ENCODE results near the gene CRACDL.

The CRACDL gene

DNA sequence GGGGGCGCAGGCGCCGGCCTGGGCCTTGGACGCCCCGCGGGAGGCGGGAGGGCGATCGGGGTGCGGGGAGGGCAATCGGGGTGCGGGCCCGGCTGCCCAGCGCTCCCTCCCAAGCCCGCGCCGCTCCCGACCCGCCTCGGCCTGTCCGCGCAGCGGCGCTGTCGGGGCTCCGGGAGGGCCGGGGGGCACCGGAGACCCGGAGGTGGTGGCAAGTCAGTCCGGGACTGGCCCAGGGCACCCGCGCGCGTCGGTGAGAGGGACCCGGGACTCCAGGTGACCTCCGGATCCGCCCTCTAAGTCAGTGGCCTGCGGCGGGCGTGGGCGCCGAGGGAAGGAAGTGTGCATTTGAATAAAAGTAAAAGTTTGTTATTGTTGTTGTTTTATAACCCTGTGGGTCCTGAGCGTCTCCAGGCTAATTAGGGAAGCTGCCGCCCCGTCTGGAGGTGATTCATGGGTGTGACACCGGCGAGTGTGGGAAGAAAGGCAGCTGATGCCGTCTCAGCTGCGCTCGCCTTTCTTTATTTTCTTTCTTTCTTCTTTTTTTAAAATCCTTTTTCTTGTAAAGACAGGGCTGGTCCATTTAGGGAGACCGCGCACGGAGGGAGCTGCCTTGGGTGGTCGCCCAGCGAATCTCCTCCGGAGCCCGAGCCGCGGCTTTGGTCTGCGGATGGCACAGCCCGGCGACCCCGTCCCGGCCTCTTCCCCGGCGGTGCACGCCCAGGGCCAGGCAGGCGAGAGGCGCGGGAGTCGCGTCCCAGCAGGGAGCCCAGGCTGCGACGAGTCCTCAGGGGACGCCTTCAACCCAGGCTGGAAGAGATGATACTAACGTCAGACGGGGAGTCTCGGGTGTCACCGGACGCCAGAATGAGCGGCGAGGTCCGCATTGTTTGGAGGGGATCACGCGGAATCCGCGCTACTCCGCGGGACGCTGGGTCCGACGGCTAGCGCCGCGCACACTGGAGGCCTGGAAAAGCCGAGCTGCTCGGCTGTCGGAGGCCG lies 627 bp upstream of the CRACDL start:
- Histone ChIP-seq H3K4me3 (peak overlapping the region; percentile 76), H3K27ac (no peak overlapping the region)
- TF ChIP-seq, protein P1, sequence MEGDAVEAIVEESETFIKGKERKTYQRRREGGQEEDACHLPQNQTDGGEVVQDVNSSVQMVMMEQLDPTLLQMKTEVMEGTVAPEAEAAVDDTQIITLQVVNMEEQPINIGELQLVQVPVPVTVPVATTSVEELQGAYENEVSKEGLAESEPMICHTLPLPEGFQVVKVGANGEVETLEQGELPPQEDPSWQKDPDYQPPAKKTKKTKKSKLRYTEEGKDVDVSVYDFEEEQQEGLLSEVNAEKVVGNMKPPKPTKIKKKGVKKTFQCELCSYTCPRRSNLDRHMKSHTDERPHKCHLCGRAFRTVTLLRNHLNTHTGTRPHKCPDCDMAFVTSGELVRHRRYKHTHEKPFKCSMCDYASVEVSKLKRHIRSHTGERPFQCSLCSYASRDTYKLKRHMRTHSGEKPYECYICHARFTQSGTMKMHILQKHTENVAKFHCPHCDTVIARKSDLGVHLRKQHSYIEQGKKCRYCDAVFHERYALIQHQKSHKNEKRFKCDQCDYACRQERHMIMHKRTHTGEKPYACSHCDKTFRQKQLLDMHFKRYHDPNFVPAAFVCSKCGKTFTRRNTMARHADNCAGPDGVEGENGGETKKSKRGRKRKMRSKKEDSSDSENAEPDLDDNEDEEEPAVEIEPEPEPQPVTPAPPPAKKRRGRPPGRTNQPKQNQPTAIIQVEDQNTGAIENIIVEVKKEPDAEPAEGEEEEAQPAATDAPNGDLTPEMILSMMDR (IDR thresholded peaks at IDR 0.05) = no peak
- DNase-seq (ENCODE audit: low spot score) = no peak

DNA sequence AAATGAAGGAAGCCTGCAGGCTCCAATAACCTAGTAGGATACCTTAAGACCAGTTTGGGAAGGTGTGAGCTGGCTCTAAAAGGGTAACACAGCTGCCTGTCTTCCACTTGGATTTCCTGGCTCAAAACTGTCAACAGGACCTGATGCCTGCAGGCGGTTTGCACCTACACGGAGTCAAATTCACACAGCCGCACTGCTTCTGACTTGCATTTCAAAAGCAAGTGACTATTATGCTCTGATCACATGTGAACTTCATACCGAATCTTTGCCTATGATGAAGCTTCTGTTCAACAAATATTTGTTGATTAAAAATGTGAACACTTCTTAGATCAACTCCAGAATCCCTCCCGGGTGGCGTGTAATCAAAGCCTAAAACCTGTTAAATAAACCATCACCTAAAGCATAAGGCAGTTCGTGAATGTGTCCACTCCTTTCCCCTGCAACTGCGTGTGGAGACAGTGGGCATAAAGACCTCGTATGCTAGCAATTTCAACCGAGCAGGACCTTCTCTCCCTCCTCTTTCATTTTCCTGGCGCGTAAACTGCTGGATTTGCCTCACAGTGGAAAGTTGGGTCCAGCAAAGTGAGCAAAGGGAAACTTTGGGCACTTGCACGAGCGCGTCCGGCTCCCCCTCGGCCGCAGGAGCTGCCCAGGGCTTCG lies 784 bp downstream of the CRACDL start:
- Histone ChIP-seq H3K27ac (no peak overlapping the region), H3K4me3 (peak overlapping the region; percentile 76)
- no peak for DNase-seq (ENCODE audit: low spot score)
- TF ChIP-seq, protein P1 (IDR thresholded peaks at IDR 0.05) = no peak

- no peak overlapping the region for H3K4me3 ChIP-seq
- DNase-seq (ENCODE audit: low spot score) = no peak
- TF ChIP-seq, protein P1 (IDR thresholded peaks at IDR 0.05) = no peak
- no peak overlapping the region for H3K27ac ChIP-seq
These were observed 3.2 kb downstream of the CRACDL start for GRCh38 chr2:98932778-98933343.

DNA sequence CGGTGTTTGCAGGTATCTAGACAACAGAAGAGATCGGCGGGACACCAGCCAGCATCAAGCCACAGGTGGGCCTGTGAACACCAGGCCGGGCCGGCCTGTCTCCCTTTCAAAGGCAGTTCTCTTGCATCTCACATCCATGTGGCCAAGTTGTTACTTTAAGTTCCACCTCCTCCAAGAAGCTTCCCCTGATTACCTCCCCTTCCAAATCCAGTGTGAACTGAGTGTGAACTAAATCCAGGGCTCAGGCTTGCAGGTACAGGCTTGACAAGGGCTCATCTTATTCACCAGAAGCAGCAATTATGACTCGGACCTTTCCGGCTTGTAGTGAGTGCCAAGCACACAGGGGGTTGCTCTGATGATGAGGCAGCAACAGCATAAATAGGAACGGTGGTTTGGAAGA lies 3.9 kb downstream of the CRACDL start:
- Histone ChIP-seq H3K4me3 (no peak overlapping the region), H3K27ac (no peak overlapping the region)
- TF ChIP-seq, protein P1 (IDR thresholded peaks at IDR 0.05) = no peak
- no peak for DNase-seq (ENCODE audit: low spot score)

GRCh38 chr2:98931596-98931995 lies 4.4 kb downstream of the CRACDL start:
- no peak overlapping the region for H3K27ac ChIP-seq
- TF ChIP-seq, protein P1 (IDR thresholded peaks at IDR 0.05) = no peak
- DNase-seq (ENCODE audit: low spot score) = no peak
- H3K4me3 ChIP-seq = no peak overlapping the region

GRCh38 chr2:98929920-98930319 lies 6.1 kb downstream of the CRACDL start:
- no peak overlapping the region for H3K27ac ChIP-seq
- TF ChIP-seq, protein P1 (IDR thresholded peaks at IDR 0.05) = no peak
- H3K4me3 ChIP-seq = no peak overlapping the region
- no peak for DNase-seq (ENCODE audit: low spot score)

All from coronary artery (tissue), 2 donors.